ENCODE measurements around the gene HMG20B.
A peak's percentile ranks its signal among the peaks of the same experiment; 100 is the strongest.

HMG20B gene

DNA sequence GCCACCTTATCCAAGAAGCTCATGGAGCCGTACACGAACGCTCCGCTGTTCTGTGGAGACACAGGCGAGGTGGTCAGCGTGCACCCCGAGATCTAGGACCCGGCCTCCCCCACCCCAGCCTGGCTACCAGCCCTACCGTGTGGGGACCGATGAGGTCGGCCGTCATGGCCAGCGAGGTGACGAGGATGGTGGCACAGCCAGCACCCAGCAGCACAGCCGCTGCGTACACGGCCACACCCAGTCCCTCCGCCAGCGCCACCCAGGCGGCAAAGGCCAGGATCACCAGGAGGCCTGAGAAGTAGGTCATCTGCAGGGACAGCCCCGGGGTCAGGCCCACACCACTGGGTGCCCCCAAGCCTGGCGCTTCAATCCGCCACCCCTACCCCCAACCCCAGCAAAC is 26.6 kb upstream of the HMG20B start:
- TF ChIP-seq, protein P1, sequence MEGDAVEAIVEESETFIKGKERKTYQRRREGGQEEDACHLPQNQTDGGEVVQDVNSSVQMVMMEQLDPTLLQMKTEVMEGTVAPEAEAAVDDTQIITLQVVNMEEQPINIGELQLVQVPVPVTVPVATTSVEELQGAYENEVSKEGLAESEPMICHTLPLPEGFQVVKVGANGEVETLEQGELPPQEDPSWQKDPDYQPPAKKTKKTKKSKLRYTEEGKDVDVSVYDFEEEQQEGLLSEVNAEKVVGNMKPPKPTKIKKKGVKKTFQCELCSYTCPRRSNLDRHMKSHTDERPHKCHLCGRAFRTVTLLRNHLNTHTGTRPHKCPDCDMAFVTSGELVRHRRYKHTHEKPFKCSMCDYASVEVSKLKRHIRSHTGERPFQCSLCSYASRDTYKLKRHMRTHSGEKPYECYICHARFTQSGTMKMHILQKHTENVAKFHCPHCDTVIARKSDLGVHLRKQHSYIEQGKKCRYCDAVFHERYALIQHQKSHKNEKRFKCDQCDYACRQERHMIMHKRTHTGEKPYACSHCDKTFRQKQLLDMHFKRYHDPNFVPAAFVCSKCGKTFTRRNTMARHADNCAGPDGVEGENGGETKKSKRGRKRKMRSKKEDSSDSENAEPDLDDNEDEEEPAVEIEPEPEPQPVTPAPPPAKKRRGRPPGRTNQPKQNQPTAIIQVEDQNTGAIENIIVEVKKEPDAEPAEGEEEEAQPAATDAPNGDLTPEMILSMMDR (IDR thresholded peaks at IDR 0.05; ENCODE audit: low read depth, low read length) = no peak
- TF ChIP-seq EZH2phosphoT487 (IDR thresholded peaks at IDR 0.05; ENCODE audit: low read depth) = no peak
- Histone ChIP-seq H3K27me3 (ENCODE audit: low read depth, low read length) (no peaks in the 10 kb centered on the region), H4K20me1 (ENCODE audit: insufficient read depth, low read length) (peaks cover 12% of the 10 kb centered on the region), H3K4me2 (ENCODE audit: low read length) (no peak overlapping the region), H2AFZ (ENCODE audit: low read depth, low read length) (no peak overlapping the region), H3K36me3 (replicated peaks; ENCODE audit: low read depth, low read length) (peaks cover 45% of the 10 kb centered on the region), H3K4me1 (ENCODE audit: low read length) (no peaks in the 10 kb centered on the region), H3K9me3 (ENCODE audit: insufficient read depth, low read length) (no peaks in the 10 kb centered on the region), H3K4me3 (ENCODE audit: low read length) (no peak overlapping the region), H3K27ac (ENCODE audit: low read length) (no peak overlapping the region), H3K79me2 (ENCODE audit: low read length) (peaks cover 12% of the 10 kb centered on the region), H3K9ac (ENCODE audit: low read length) (no peak overlapping the region)

DNA sequence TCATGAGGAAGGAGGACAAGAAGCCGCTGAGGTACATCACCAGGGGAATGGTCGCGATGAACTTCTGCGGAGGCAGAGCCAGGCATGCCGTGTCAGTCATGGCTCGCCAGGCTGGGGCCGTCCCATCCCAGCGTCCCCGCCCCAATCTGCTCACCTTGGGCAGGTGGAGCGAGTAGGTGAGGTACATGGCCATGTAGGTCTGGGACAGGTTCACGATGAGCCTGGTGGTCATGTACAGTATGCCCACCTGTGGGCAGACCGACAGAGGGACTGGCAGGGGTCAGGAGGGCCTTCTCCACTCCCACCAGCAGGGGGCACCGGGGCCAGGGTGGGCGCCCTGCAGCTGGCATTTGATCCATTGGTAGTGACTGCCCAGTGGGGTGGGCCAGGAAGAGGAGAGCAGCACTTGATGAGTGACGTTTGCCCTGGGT is 25.4 kb upstream of the HMG20B start:
- H3K9me3 ChIP-seq (ENCODE audit: insufficient read depth, low read length) = no peaks in the 10 kb centered on the region
- H3K27ac ChIP-seq (ENCODE audit: low read length) = no peak overlapping the region
- H3K79me2 ChIP-seq (ENCODE audit: low read length) = peaks cover 22% of the 10 kb centered on the region
- H2AFZ ChIP-seq (ENCODE audit: low read depth, low read length) = no peak overlapping the region
- H4K20me1 ChIP-seq (ENCODE audit: insufficient read depth, low read length) = peaks cover 12% of the 10 kb centered on the region
- no peaks in the 10 kb centered on the region for H3K4me1 ChIP-seq (ENCODE audit: low read length)
- H3K4me3 ChIP-seq (ENCODE audit: low read length) = no peak overlapping the region
- peaks cover 45% of the 10 kb centered on the region for H3K36me3 ChIP-seq (replicated peaks; ENCODE audit: low read depth, low read length)
- no peak for TF ChIP-seq EZH2phosphoT487 (IDR thresholded peaks at IDR 0.05; ENCODE audit: low read depth)
- TF ChIP-seq, protein P1 (IDR thresholded peaks at IDR 0.05; ENCODE audit: low read depth, low read length) = peak; percentile 50
- H3K9ac ChIP-seq (ENCODE audit: low read length) = no peak overlapping the region
- H3K27me3 ChIP-seq (ENCODE audit: low read depth, low read length) = no peaks in the 10 kb centered on the region
- no peak overlapping the region for H3K4me2 ChIP-seq (ENCODE audit: low read length)

DNA sequence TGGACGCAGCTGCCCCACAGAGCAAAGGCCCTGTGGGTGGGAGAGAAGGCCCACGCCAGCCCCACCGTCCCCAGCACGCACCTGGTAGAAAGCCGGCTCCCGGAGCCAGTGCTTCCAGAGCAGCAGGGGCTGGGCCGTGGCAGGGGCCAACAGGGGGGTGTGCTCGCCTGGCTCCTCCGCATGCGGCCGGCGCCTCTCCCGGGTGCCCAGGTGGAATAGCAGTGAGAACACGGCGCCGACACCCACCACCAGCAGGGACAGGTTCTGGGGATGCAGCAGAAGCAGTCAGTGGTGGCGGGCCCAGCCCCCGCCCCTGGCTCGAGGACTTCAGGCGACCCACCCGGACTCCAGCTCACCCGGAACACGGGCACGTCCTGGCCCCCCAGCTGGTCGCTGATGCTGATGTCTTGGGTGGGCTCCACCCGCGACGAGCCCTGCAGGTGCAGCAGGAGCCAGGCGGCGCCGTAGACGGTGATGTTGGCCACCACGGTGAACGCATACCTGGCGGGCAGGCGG is 24.9 kb upstream of the HMG20B start:
- Histone ChIP-seq H3K36me3 (replicated peaks; ENCODE audit: low read depth, low read length) (peaks cover 44% of the 10 kb centered on the region), H3K9ac (ENCODE audit: low read length) (no peak overlapping the region), H3K79me2 (ENCODE audit: low read length) (peaks cover 28% of the 10 kb centered on the region), H4K20me1 (ENCODE audit: insufficient read depth, low read length) (peaks cover 12% of the 10 kb centered on the region), H3K27ac (ENCODE audit: low read length) (no peak overlapping the region), H3K4me1 (ENCODE audit: low read length) (peaks cover 5% of the 10 kb centered on the region), H3K27me3 (ENCODE audit: low read depth, low read length) (no peaks in the 10 kb centered on the region), H3K4me2 (ENCODE audit: low read length) (no peak overlapping the region), H3K4me3 (ENCODE audit: low read length) (no peak overlapping the region), H2AFZ (ENCODE audit: low read depth, low read length) (no peak overlapping the region), H3K9me3 (ENCODE audit: insufficient read depth, low read length) (no peaks in the 10 kb centered on the region)
- TF ChIP-seq EZH2phosphoT487 (IDR thresholded peaks at IDR 0.05; ENCODE audit: low read depth) = no peak
- TF ChIP-seq, protein P1 (IDR thresholded peaks at IDR 0.05; ENCODE audit: low read depth, low read length) = no peak

DNA sequence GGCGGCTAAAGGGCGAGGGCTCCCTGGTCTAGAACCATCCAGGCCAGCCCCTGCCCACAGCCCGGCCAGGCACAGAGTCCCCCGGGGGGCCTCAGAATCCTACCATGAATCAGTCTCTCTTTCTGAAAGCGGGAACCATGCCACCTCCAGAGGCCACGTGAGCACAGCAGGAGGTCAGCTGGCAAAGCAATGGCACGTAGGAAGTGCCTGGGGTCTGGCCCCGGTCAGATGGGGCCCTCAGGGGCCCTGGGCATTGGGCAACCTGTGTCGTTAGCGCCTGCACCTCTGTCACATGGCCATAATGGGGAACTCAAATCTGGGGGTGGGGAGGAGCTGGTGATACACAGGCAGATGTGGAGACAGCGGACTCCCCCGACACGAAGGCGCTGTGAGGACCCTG is 24.1 kb upstream of the HMG20B start:
- no peak overlapping the region for H3K4me2 ChIP-seq (ENCODE audit: low read length)
- no peaks in the 10 kb centered on the region for H3K9me3 ChIP-seq (ENCODE audit: insufficient read depth, low read length)
- H3K27ac ChIP-seq (ENCODE audit: low read length) = no peak overlapping the region
- TF ChIP-seq, protein P1 (IDR thresholded peaks at IDR 0.05; ENCODE audit: low read depth, low read length) = no peak
- no peak for TF ChIP-seq EZH2phosphoT487 (IDR thresholded peaks at IDR 0.05; ENCODE audit: low read depth)
- H3K4me1 ChIP-seq (ENCODE audit: low read length) = peaks cover 12% of the 10 kb centered on the region
- H3K36me3 ChIP-seq (replicated peaks; ENCODE audit: low read depth, low read length) = peaks cover 41% of the 10 kb centered on the region
- peaks cover 33% of the 10 kb centered on the region for H3K79me2 ChIP-seq (ENCODE audit: low read length)
- H2AFZ ChIP-seq (ENCODE audit: low read depth, low read length) = no peak overlapping the region
- no peak overlapping the region for H3K4me3 ChIP-seq (ENCODE audit: low read length)
- H4K20me1 ChIP-seq (ENCODE audit: insufficient read depth, low read length) = peaks cover 12% of the 10 kb centered on the region
- no peak overlapping the region for H3K9ac ChIP-seq (ENCODE audit: low read length)
- H3K27me3 ChIP-seq (ENCODE audit: low read depth, low read length) = no peaks in the 10 kb centered on the region
